ENCODE results near the gene UPK1B.
A peak's percentile ranks its signal among the peaks of the same experiment; 100 is the strongest.

UPK1B gene

DNA sequence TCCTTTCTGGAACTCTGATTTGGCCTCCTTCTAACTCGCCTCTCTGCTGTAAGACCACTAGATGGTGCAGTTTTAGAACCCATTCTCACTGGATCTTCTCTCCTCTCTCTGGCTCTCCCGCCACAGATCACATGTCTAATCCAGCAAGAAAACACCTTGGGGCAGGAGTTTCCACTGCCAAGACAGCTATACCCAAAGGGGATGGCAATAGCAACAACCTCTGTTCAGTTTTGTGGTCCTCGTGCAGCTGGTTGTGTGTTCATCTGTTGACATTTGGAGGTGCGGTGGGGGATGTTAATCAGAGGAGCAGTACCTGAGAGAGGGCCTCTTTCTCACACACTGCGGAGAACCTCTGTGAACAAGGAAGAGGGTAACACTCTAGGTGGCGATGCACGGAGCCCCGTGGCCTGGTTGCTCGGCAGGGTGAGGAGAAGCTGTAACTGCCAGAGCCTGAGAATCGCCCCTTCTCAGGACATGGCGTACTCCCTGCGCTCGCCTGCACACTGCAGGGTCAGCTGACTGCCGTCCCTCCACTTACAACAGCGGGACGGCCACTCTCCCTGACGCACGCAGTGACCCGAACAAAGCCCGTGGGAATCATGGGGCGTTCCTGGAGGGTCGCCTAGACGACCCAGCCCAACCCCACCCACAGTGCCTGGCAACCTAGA, 27.8 kb upstream of the UPK1B start, which contains the start of gene TEX55:
TSS of gene TEX55 (plus strand) at position 666 of the 668 bp plus-strand sequence. CDS start 25 bp downstream, outside the sequence.
- no peak within 1 kb of the TSS for H3K4me3 ChIP-seq (ENCODE audit: control insufficient read depth, low read depth, low read length)
- peak; percentile 56 for DNase-seq (ENCODE audit: low read depth)
- TF ChIP-seq, protein P1, sequence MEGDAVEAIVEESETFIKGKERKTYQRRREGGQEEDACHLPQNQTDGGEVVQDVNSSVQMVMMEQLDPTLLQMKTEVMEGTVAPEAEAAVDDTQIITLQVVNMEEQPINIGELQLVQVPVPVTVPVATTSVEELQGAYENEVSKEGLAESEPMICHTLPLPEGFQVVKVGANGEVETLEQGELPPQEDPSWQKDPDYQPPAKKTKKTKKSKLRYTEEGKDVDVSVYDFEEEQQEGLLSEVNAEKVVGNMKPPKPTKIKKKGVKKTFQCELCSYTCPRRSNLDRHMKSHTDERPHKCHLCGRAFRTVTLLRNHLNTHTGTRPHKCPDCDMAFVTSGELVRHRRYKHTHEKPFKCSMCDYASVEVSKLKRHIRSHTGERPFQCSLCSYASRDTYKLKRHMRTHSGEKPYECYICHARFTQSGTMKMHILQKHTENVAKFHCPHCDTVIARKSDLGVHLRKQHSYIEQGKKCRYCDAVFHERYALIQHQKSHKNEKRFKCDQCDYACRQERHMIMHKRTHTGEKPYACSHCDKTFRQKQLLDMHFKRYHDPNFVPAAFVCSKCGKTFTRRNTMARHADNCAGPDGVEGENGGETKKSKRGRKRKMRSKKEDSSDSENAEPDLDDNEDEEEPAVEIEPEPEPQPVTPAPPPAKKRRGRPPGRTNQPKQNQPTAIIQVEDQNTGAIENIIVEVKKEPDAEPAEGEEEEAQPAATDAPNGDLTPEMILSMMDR (conservative IDR thresholded peaks at IDR 0.05; ENCODE audit: control insufficient read depth, insufficient read depth, low read depth, low read length): peak; percentile 77

DNA sequence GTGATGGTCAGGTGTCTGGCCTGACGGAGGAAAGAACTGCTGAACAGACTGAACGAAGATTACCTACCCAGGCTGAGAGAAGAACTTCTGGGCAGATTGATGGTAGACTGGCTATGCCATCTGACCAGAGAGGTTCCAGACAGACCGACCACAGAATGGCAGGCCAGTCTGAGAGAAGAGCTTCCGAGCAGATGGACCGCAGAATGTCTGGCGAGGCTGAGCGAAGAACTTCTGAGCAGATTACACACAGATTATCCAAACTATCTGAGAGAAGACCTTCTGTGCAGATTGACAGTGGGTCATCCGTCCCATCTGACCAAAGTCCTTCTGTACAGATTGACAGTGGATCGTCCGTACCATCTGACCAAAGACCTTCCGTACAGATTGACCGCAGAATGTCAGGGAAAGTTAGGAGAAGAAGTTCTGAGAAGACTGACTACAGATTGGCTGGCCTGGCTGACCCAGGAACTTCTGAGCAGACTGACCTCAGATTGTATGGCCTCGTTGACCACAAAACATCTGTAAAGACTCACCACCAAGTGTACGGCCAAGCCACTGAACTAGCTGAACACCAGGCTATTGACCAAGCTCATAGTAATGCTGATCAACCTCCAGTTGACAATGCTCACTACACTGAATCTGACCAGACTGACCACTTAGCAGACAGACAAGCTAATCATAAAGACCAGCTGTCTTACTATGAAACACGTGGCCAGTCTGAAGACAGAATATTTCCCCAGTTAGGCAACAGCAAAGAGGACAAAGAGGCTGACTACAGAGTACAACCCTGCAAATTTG, 26.6 kb upstream of the UPK1B start:
- TF ChIP-seq, protein P1 (conservative IDR thresholded peaks at IDR 0.05; ENCODE audit: control insufficient read depth, insufficient read depth, low read depth, low read length): no peak
- H3K4me3 ChIP-seq (ENCODE audit: control insufficient read depth, low read depth, low read length): no peak overlapping the region
- DNase-seq (ENCODE audit: low read depth): peak; percentile 48

DNA sequence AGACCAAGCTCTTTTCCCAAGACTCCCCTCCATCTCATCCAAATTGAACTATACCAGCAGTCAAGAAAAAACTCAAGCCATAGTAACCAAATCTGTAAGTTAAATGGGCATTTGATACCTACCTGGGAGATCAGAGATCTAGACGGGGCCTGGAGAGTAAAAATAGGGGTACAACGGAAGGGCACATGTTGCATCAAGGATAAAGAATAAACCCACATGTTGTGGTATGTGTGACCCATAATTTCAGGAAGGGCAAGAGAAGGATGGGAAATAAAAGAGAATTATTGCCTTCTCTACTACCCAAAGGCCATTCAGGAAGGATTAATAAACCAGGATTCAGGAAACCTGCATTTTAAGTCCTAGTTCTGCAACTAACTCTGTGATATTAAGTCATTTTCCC, 25.9 kb upstream of the UPK1B start:
- DNase-seq (ENCODE audit: low read depth): no peak
- TF ChIP-seq, protein P1 (conservative IDR thresholded peaks at IDR 0.05; ENCODE audit: control insufficient read depth, insufficient read depth, low read depth, low read length): no peak
- H3K4me3 ChIP-seq (ENCODE audit: control insufficient read depth, low read depth, low read length): no peak overlapping the region

DNA sequence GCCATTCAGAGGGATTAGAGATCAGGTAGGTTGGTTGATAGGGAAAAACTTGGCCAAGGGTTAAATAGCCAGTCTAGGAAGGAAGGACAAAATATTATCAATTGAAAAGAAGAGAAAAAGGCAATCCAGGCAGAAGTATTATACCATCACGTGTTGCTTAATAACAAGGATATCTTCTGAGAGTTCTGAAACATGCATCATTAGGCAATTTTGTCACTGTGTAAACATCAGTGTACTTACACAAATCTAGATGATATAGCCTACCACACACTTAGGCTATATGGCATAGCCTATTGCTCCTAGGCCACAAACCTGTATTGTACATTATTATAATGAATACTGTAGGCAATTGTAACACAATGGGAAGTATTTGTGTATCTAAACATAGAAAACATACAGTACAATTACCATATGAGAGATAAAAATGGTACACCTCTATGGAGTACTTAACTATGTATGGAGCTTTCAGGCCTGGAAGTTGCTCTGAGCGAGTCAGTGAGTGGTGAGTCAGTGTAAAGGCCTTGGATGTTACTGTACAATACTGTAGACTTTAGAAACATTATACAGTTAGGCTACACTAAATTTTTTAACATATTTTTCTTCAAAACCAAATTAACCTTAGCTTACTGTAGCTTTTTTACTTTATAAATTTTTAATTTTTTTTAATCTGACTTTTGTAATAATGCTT, 24.8 kb upstream of the UPK1B start:
- H3K4me3 ChIP-seq (ENCODE audit: control insufficient read depth, low read depth, low read length): no peak overlapping the region
- TF ChIP-seq, protein P1 (conservative IDR thresholded peaks at IDR 0.05; ENCODE audit: control insufficient read depth, insufficient read depth, low read depth, low read length): no peak
- peak; percentile 53 for DNase-seq (ENCODE audit: low read depth)

DNA sequence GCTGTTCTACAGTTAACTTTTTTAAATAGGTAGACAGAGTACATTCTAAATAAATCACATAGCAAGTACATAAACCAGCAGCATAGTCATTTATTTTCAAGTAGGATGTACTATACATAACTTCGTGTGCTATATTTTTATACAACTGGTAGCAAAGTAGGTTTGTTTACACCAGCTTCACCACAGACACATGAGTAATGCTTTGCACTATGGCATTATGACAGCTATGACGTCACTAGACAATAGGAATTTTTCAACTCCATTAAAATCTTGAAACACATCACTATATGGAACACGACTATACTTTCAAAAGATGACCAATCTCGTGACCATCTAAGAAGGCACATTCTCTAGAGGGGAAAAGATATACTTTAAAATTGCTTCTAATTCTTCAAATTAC, 23.9 kb upstream of the UPK1B start:
- DNase-seq (ENCODE audit: low read depth): peak; percentile 72
- TF ChIP-seq, protein P1 (conservative IDR thresholded peaks at IDR 0.05; ENCODE audit: control insufficient read depth, insufficient read depth, low read depth, low read length): no peak
- no peak overlapping the region for H3K4me3 ChIP-seq (ENCODE audit: control insufficient read depth, low read depth, low read length)

DNA sequence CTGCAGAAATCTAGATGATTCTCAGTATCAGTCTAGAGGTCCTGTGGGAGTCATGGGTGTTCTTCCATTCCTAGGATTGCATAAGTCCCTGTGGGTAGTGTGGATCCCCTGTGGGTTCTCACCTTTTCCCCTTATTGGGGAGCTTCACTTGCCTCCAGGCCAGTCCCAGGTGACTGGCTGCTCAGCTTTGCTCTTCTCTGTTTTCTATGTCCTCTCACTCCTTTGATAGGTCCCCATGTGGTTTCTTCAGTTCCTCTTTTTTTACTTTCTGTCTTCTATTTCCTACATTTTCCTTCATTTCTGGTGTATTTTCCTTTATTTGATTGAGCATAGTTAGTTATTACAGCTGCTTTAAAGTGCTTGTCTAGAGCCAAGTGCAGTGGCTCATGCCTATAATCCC, 16.5 kb upstream of the UPK1B start:
- no peak for DNase-seq (ENCODE audit: low read depth)
- no peak overlapping the region for H3K4me3 ChIP-seq (ENCODE audit: control insufficient read depth, low read depth, low read length)
- TF ChIP-seq, protein P1 (conservative IDR thresholded peaks at IDR 0.05; ENCODE audit: control insufficient read depth, insufficient read depth, low read depth, low read length): no peak

Data from fibroblast of mammary gland (primary cell).